GM12892 (cell line): Measurements from ENCODE around the gene CASS4.

Experiments
- POLR2A ChIP-seq: IDR thresholded peaks from 2 replicates; pipeline ENCODE4 v1.6.1; 2011; ENCODE audit warnings: low read depth, low read length, control low read depth
- POLR2AphosphoS5 ChIP-seq: IDR thresholded peaks from 2 replicates; pipeline ENCODE4 v1.6.1; 2011; ENCODE audit warnings: low read depth, low read length, control low read depth

DNA sequence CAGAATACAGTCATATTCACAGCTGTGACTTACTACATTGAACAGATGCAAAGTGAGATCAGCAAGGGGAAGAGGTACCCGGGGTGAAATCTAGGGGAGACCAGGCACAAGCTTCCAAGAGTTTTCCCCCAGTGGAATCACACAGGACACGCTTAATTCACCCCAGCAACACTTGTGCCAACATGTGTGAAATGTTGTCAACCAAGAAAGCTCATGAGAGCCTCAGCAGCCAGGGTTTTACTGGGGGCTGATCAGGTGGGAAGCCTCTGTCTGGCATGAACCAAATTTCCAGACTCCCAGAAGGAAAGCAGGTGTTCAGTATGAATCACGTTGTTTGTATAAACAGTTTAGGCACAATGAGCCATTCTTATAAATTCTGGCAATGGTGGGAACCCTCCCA lies 49.5 kb downstream of the CASS4 start:
- TF ChIP-seq POLR2A, result no peak
- TF ChIP-seq POLR2AphosphoS5, result no peak
